Neural progenitor cell (in vitro differentiated cells): ENCODE data around the gene ALOX15.

Experiments used
- CTCF ChIP-seq: fragments of 200-600 bp; sonication (generic); IDR thresholded peaks from 2 replicates; pipeline ENCODE4 v1.5.1; 2017; ENCODE audit warnings: antibody characterized with exemption, mild to moderate bottlenecking
- EZH2phosphoT487 ChIP-seq: fragments of 200-600 bp; sonication (generic); IDR thresholded peaks from 2 replicates; pipeline ENCODE4 v1.6.1; 2017; ENCODE audit warnings: antibody characterized with exemption

GRCh38 chr17:4585638-4585994 lies 55.9 kb downstream of the ALOX15 start:
- no peak for TF ChIP-seq CTCF
- no peak for TF ChIP-seq EZH2phosphoT487
